ENCODE data around the gene BTBD2.

DNA sequence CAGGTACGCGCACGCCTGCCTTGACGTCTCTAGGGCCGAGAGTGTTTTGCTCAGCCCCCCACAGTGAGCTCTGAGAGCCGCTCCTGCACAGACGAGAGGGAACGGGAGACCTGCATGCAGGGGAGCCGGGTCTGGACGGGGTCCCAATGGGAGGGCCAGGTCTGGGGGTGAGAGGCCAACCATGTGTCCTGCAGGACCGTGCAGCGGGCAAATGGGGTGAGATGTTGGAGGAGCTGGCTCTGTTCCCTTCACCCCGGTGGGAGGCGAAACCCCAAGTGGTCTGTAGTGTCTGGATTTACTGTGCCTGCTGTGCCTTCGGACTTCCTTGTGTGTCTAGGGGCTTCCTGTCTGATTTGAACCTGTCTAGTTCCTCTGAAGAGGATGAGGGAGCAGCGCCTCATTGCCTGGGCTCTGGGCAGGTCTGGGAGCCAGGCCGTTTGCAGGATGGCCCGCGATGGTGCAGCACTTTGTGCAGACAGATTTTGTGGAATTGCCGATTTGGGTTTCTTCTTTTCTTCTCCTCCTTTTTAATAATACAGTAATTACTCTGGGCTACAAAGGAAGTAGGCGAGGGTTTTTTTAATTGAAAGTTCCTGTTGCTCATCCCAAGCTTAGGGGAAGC lies 72.5 kb downstream of the BTBD2 start:
- TF ChIP-seq TOX (CRISPR knock-in tag; IDR thresholded peaks at IDR 0.05; ENCODE audit: borderline replicate concordance): no peak
- TF ChIP-seq ZFP3 (CRISPR knock-in tag; IDR thresholded peaks at IDR 0.05): no peak
- no peak for TF ChIP-seq BACH2 (CRISPR knock-in tag; IDR thresholded peaks at IDR 0.05; ENCODE audit: borderline replicate concordance)
- TF ChIP-seq CSDC2 (CRISPR knock-in tag; IDR thresholded peaks at IDR 0.05): no peak
- TF ChIP-seq PPARA (CRISPR knock-in tag; IDR thresholded peaks at IDR 0.05; ENCODE audit: borderline replicate concordance): no peak
- TF ChIP-seq TCF4 (CRISPR knock-in tag; IDR thresholded peaks at IDR 0.05; ENCODE audit: borderline replicate concordance): no peak
